ENCODE measurements around the gene PODXL2.

Gene PODXL2

GRCh38 chr3:127650236-127650635 lies 21.3 kb downstream of the PODXL2 start:
- TF ChIP-seq REST (IDR thresholded peaks at IDR 0.05; ENCODE audit: insufficient replicate concordance, low read depth), result no peak
- no peak for TF ChIP-seq GABPA (IDR thresholded peaks at IDR 0.05; ENCODE audit: low read depth)
- TF ChIP-seq POLR2AphosphoS5 (IDR thresholded peaks at IDR 0.05; ENCODE audit: low read depth), result no peak
- no peak for TF ChIP-seq SPI1 (IDR thresholded peaks at IDR 0.05; ENCODE audit: borderline replicate concordance, low read depth)
- TF ChIP-seq, protein P1, sequence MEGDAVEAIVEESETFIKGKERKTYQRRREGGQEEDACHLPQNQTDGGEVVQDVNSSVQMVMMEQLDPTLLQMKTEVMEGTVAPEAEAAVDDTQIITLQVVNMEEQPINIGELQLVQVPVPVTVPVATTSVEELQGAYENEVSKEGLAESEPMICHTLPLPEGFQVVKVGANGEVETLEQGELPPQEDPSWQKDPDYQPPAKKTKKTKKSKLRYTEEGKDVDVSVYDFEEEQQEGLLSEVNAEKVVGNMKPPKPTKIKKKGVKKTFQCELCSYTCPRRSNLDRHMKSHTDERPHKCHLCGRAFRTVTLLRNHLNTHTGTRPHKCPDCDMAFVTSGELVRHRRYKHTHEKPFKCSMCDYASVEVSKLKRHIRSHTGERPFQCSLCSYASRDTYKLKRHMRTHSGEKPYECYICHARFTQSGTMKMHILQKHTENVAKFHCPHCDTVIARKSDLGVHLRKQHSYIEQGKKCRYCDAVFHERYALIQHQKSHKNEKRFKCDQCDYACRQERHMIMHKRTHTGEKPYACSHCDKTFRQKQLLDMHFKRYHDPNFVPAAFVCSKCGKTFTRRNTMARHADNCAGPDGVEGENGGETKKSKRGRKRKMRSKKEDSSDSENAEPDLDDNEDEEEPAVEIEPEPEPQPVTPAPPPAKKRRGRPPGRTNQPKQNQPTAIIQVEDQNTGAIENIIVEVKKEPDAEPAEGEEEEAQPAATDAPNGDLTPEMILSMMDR (IDR thresholded peaks at IDR 0.05; ENCODE audit: insufficient read depth, low read length), result no peak
- DNase-seq (ENCODE audit: low read depth in 1 of 2, low spot score in 1 of 2), result no peak
- H3K4me3 ChIP-seq (replicated peaks; ENCODE audit: insufficient read depth, low read length), result no peak overlapping the region
- H3K27me3 ChIP-seq (ENCODE audit: insufficient read depth, poor library complexity, severe bottlenecking), result no peaks in the 10 kb centered on the region
- no peak overlapping the region for H3K27ac ChIP-seq (replicated peaks)

- TF ChIP-seq REST (IDR thresholded peaks at IDR 0.05; ENCODE audit: insufficient replicate concordance, low read depth), result no peak
- TF ChIP-seq POLR2AphosphoS5 (IDR thresholded peaks at IDR 0.05; ENCODE audit: low read depth), result no peak
- TF ChIP-seq SPI1 (IDR thresholded peaks at IDR 0.05; ENCODE audit: borderline replicate concordance, low read depth), result no peak
- TF ChIP-seq GABPA (IDR thresholded peaks at IDR 0.05; ENCODE audit: low read depth), result no peak
- TF ChIP-seq, protein P1 (IDR thresholded peaks at IDR 0.05; ENCODE audit: insufficient read depth, low read length), result no peak
- H3K27ac ChIP-seq (replicated peaks), result no peak overlapping the region
- no peaks in the 10 kb centered on the region for H3K27me3 ChIP-seq (ENCODE audit: insufficient read depth, poor library complexity, severe bottlenecking)
These were observed 22.7 kb downstream of the PODXL2 start for GRCh38 chr3:127651516-127652172.

DNA sequence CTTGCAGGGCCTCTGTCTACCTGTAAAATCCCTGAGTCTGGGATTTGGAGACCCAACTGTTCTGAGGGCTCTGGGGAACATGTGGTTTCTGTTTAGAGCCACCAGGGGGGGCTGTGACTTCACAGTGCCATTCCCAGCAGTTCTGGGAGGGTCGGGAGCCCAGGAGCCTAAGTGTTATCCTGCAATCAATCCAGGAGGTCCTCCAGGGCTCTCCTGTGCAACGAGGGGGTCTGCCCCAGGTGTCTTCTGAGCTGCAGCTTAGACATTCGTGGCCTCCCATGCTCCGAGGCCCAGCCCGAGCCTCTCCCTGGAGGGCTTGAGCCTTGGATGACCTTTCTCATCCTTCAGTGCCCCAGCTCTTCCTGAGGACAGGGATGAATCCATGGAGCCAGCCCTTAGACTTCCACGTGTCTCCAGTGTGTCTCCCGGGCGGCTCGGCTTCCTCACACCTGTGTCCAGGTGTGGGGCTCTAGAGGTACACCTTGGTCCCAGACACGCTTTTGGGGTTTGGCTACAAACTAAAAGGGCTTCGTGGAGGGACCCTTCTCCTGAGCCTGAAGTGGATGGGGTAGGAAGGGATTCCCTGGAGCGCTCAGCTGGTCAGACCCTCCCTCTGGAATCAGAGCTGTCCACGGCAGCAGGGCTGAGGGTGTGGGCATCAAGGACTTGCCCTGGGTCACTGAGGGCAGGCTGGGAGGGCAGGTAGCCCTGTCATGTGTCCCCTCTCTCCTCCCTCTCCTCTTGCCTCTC lies 23.4 kb downstream of the PODXL2 start:
- H3K27me3 ChIP-seq (ENCODE audit: insufficient read depth, poor library complexity, severe bottlenecking), result no peaks in the 10 kb centered on the region
- peak in 1 of 2 experiments; percentile 40 for DNase-seq (ENCODE audit: low read depth in 1 of 2, low spot score in 1 of 2)
- TF ChIP-seq, protein P1 (IDR thresholded peaks at IDR 0.05; ENCODE audit: insufficient read depth, low read length), result peak; percentile 71
- no peak for TF ChIP-seq SPI1 (IDR thresholded peaks at IDR 0.05; ENCODE audit: borderline replicate concordance, low read depth)
- H3K27ac ChIP-seq (replicated peaks), result no peak overlapping the region
- no peak overlapping the region for H3K4me3 ChIP-seq (replicated peaks; ENCODE audit: insufficient read depth, low read length)

More at GRCh38 chr3:127651516-127652172, 22.7 kb downstream of the PODXL2 start:
- no peak overlapping the region for H3K4me3 ChIP-seq (replicated peaks; ENCODE audit: insufficient read depth, low read length)
- no peak for DNase-seq (ENCODE audit: low read depth in 1 of 2, low spot score in 1 of 2)

Measured in HL-60 (cell line).